WTC11 (cell line): Measurements from ENCODE around the gene NTNG2. TPM values are rescaled to one million over a fixed set of nuclear protein-coding genes. Genes with fewer than 3 reads are reported as not detected.

Experiments used
- ATAC-seq: fragments of 200-7000 bp; cut with Tn5 transposase; 2 replicates; pipeline ENCODE4 v1.10.0; 2021; ENCODE audit warnings: mild to moderate bottlenecking, moderate library complexity
- CTCF ChIA-PET: fragments of 300-600 bp; sonication (Branson Sonifier 250); formaldehyde crosslinking; loops from one replicate; lab custom pipeline; 2021; ENCODE audit warnings: antibody characterized with exemption; lab: Charles Lee
- POLR2A ChIA-PET: fragments of 350-600 bp; sonication (Branson Sonifier 250); formaldehyde crosslinking; loops from one replicate; lab custom pipeline; 2021; ENCODE audit warnings: antibody characterized with exemption; lab: Charles Lee
- DNase-seq: peaks from one replicate; pipeline ENCODE4 v3.0.0; 2021; ENCODE audit warnings: low spot score
- H3K27ac Mint-ChIP-seq: 2 replicates; pipeline ENCODE4 v1.8.0; 2021; ENCODE audit warnings: mixed read lengths
- H3K27me3 Mint-ChIP-seq: 2 replicates; pipeline ENCODE4 v1.8.0; 2021; ENCODE audit warnings: low read depth, mild to moderate bottlenecking, moderate library complexity, mixed read lengths
- H3K36me3 Mint-ChIP-seq: 2 replicates; pipeline ENCODE4 v1.8.0; 2021; ENCODE audit warnings: mixed read lengths
- H3K4me1 Mint-ChIP-seq: 2 replicates; pipeline ENCODE4 v1.8.0; 2022; ENCODE audit warnings: mixed read lengths
- H3K4me3 Mint-ChIP-seq: 2 replicates; pipeline ENCODE4 v1.8.0; 2021; ENCODE audit warnings: mild to moderate bottlenecking, moderate library complexity, mixed read lengths
- H3K9me3 Mint-ChIP-seq: 2 replicates; pipeline ENCODE4 v1.8.0; 2021; ENCODE audit warnings: mixed read lengths
- ATF1 ChIP-seq: sonication (generic); formaldehyde crosslinking; IDR thresholded peaks from 2 replicates; pipeline ENCODE4 v1.8.1; 2023; ENCODE audit warnings: mild to moderate bottlenecking, moderate library complexity, missing genetic modification reagents
- CBFB ChIP-seq: sonication (generic); formaldehyde crosslinking; IDR thresholded peaks from 2 replicates; pipeline ENCODE4 v1.8.1; 2022; ENCODE audit warnings: mild to moderate bottlenecking, low read depth, missing genetic modification reagents
- CREM ChIP-seq: sonication (generic); formaldehyde crosslinking; IDR thresholded peaks from 2 replicates; pipeline ENCODE4 v1.8.1; 2022; ENCODE audit warnings: mild to moderate bottlenecking, missing genetic modification reagents, moderate library complexity
- EMX1 ChIP-seq: fragments of 250-450 bp; sonication (Bioruptor Pico); IDR thresholded peaks from 2 replicates; pipeline ENCODE4 v1.8.0; 2021; ENCODE audit warnings: mild to moderate bottlenecking
- FOXK1 ChIP-seq: sonication (generic); formaldehyde crosslinking; IDR thresholded peaks from 2 replicates; pipeline ENCODE4 v1.8.0; 2022; ENCODE audit warnings: mild to moderate bottlenecking, moderate library complexity, missing genetic modification reagents
- HMGA2 ChIP-seq: fragments of 250-450 bp; sonication (Bioruptor Pico); IDR thresholded peaks from 2 replicates; pipeline ENCODE4 v1.4.0; 2021; ENCODE audit warnings: mild to moderate bottlenecking, moderate library complexity
- MLX ChIP-seq: sonication (generic); formaldehyde crosslinking; IDR thresholded peaks from 2 replicates; pipeline ENCODE4 v1.8.1; 2023; ENCODE audit warnings: mild to moderate bottlenecking, missing genetic modification reagents, moderate library complexity
- NFE2L1 ChIP-seq: sonication (generic); formaldehyde crosslinking; IDR thresholded peaks from 2 replicates; pipeline ENCODE4 v1.8.1; 2023; ENCODE audit warnings: missing genetic modification reagents
- NFYB ChIP-seq: sonication (generic); formaldehyde crosslinking; conservative IDR thresholded peaks from 2 replicates; pipeline ENCODE4 v1.8.0; 2022; ENCODE audit warnings: low read depth, missing genetic modification reagents
- OVOL2 ChIP-seq: fragments of 250-450 bp; sonication (Bioruptor Pico); IDR thresholded peaks from 2 replicates; pipeline ENCODE4 v1.9.0; 2021; ENCODE audit warnings: mild to moderate bottlenecking, borderline replicate concordance
- SMAD3 ChIP-seq: sonication (generic); formaldehyde crosslinking; IDR thresholded peaks from 2 replicates; pipeline ENCODE4 v1.8.0; 2022; ENCODE audit warnings: missing genetic modification reagents, mild to moderate bottlenecking, borderline replicate concordance
- SOX15 ChIP-seq: fragments of 250-450 bp; sonication (Bioruptor Pico); IDR thresholded peaks from 2 replicates; pipeline ENCODE4 v1.9.0; 2021; ENCODE audit warnings: mild to moderate bottlenecking
- STAT6 ChIP-seq: sonication (generic); formaldehyde crosslinking; conservative IDR thresholded peaks from 2 replicates; pipeline ENCODE4 v1.8.1; 2023; ENCODE audit warnings: mild to moderate bottlenecking, low read depth, missing genetic modification reagents, moderate library complexity
- ZBTB21 ChIP-seq: sonication (generic); formaldehyde crosslinking; IDR thresholded peaks from 2 replicates; pipeline ENCODE4 v1.8.1; 2023; ENCODE audit warnings: mild to moderate bottlenecking, missing genetic modification reagents, borderline replicate concordance
- ZNF138 ChIP-seq: sonication (generic); formaldehyde crosslinking; conservative IDR thresholded peaks from 2 replicates; pipeline ENCODE4 v1.8.1; 2022; ENCODE audit warnings: mild to moderate bottlenecking, moderate library complexity, missing genetic modification reagents
- ZNF219 ChIP-seq: sonication (generic); formaldehyde crosslinking; IDR thresholded peaks from 2 replicates; pipeline ENCODE4 v1.8.0; 2023; ENCODE audit warnings: missing genetic modification reagents, mild to moderate bottlenecking, borderline replicate concordance
- ZNF263 ChIP-seq: sonication (generic); formaldehyde crosslinking; IDR thresholded peaks from 2 replicates; pipeline ENCODE4 v1.8.1; 2022; ENCODE audit warnings: low read depth, mild to moderate bottlenecking, moderate library complexity, missing genetic modification reagents
- total RNA-seq: library from RNA; stranded (reverse); gene quantifications from 3 replicates; pipeline ENCODE4 v1.2.3, GENCODE V29; 2021
- TF ChIP-seq, protein P1 (sequence below): sonication (generic); formaldehyde crosslinking; IDR thresholded peaks from 2 replicates; pipeline ENCODE4 v1.8.0; 2023; ENCODE audit warnings: missing genetic modification reagents
- TF ChIP-seq, protein P2 (sequence below): sonication (generic); formaldehyde crosslinking; IDR thresholded peaks from 2 replicates; pipeline ENCODE4 v1.8.1; 2022; ENCODE audit warnings: low read depth, missing genetic modification reagents, borderline replicate concordance
- TF ChIP-seq, protein P3 (sequence below): sonication (generic); formaldehyde crosslinking; IDR thresholded peaks from 2 replicates; pipeline ENCODE4 v1.8.0; 2022; ENCODE audit warnings: mild to moderate bottlenecking, missing genetic modification reagents
- TF ChIP-seq, protein P4 (sequence below): sonication (generic); formaldehyde crosslinking; IDR thresholded peaks from 2 replicates; pipeline ENCODE4 v1.8.0; 2022; ENCODE audit warnings: missing genetic modification reagents
- TF ChIP-seq, protein P5 (sequence below): sonication (generic); formaldehyde crosslinking; IDR thresholded peaks from 2 replicates; pipeline ENCODE4 v1.8.1; 2023; ENCODE audit warnings: mild to moderate bottlenecking, moderate library complexity, missing genetic modification reagents
- TF ChIP-seq, protein P6 (sequence below): sonication (generic); formaldehyde crosslinking; IDR thresholded peaks from 2 replicates; pipeline ENCODE4 v1.8.1; 2022; ENCODE audit warnings: low read depth, mild to moderate bottlenecking, moderate library complexity, missing genetic modification reagents, borderline replicate concordance

NTNG2 gene
- total RNA-seq, 1 experiment from 2014 or later: 3.1 TPM

GRCh38 chr9:132146039-132146438 lies 15.8 kb upstream of the NTNG2 start (continued):
- TF ChIP-seq, protein P1, sequence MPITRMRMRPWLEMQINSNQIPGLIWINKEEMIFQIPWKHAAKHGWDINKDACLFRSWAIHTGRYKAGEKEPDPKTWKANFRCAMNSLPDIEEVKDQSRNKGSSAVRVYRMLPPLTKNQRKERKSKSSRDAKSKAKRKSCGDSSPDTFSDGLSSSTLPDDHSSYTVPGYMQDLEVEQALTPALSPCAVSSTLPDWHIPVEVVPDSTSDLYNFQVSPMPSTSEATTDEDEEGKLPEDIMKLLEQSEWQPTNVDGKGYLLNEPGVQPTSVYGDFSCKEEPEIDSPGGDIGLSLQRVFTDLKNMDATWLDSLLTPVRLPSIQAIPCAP (CRISPR knock-in tag): no peak
- TF ChIP-seq, protein P2, sequence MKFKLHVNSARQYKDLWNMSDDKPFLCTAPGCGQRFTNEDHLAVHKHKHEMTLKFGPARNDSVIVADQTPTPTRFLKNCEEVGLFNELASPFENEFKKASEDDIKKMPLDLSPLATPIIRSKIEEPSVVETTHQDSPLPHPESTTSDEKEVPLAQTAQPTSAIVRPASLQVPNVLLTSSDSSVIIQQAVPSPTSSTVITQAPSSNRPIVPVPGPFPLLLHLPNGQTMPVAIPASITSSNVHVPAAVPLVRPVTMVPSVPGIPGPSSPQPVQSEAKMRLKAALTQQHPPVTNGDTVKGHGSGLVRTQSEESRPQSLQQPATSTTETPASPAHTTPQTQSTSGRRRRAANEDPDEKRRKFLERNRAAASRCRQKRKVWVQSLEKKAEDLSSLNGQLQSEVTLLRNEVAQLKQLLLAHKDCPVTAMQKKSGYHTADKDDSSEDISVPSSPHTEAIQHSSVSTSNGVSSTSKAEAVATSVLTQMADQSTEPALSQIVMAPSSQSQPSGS (CRISPR knock-in tag): no peak
- TF ChIP-seq OVOL2: no peak
- no peak for TF ChIP-seq NFYB
- TF ChIP-seq CBFB: no peak
- TF ChIP-seq CREM: no peak
- no peak for TF ChIP-seq SOX15 (CRISPR knock-in tag)
- TF ChIP-seq ZNF219 (CRISPR knock-in tag): no peak
- TF ChIP-seq, protein P3, sequence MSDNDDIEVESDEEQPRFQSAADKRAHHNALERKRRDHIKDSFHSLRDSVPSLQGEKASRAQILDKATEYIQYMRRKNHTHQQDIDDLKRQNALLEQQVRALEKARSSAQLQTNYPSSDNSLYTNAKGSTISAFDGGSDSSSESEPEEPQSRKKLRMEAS: no peak
- no peak for TF ChIP-seq ATF1 (CRISPR knock-in tag)
- TF ChIP-seq, protein P4, sequence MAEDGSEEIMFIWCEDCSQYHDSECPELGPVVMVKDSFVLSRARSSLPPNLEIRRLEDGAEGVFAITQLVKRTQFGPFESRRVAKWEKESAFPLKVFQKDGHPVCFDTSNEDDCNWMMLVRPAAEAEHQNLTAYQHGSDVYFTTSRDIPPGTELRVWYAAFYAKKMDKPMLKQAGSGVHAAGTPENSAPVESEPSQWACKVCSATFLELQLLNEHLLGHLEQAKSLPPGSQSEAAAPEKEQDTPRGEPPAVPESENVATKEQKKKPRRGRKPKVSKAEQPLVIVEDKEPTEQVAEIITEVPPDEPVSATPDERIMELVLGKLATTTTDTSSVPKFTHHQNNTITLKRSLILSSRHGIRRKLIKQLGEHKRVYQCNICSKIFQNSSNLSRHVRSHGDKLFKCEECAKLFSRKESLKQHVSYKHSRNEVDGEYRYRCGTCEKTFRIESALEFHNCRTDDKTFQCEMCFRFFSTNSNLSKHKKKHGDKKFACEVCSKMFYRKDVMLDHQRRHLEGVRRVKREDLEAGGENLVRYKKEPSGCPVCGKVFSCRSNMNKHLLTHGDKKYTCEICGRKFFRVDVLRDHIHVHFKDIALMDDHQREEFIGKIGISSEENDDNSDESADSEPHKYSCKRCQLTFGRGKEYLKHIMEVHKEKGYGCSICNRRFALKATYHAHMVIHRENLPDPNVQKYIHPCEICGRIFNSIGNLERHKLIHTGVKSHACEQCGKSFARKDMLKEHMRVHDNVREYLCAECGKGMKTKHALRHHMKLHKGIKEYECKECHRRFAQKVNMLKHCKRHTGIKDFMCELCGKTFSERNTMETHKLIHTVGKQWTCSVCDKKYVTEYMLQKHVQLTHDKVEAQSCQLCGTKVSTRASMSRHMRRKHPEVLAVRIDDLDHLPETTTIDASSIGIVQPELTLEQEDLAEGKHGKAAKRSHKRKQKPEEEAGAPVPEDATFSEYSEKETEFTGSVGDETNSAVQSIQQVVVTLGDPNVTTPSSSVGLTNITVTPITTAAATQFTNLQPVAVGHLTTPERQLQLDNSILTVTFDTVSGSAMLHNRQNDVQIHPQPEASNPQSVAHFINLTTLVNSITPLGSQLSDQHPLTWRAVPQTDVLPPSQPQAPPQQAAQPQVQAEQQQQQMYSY (CRISPR knock-in tag): no peak
- no peak for TF ChIP-seq ZBTB21 (CRISPR knock-in tag)
- no peak for TF ChIP-seq FOXK1

- H3K36me3 Mint-ChIP-seq: no peaks in the 10 kb centered on the region
- ATAC-seq (no peak), DNase-seq (no peak)
- H3K4me3 Mint-ChIP-seq: no peak overlapping the region
- ChIA-PET CTCF (no interaction called here), POLR2A (no interaction called here)
- H3K9me3 Mint-ChIP-seq: peaks cover 3% of the 10 kb centered on the region; the same call in 1 of the 2 replicates
- TF ChIP-seq ZNF263 (CRISPR knock-in tag): no peak
- TF ChIP-seq STAT6 (CRISPR knock-in tag): no peak
- TF ChIP-seq ZNF138 (CRISPR knock-in tag): no peak
- no peak for TF ChIP-seq EMX1
- TF ChIP-seq CREM: no peak
- no peak for TF ChIP-seq NFYB
- no peak for TF ChIP-seq SMAD3 (CRISPR knock-in tag)
- no peak for TF ChIP-seq MLX
- TF ChIP-seq NFE2L1 (CRISPR knock-in tag): no peak
- TF ChIP-seq, protein P5, sequence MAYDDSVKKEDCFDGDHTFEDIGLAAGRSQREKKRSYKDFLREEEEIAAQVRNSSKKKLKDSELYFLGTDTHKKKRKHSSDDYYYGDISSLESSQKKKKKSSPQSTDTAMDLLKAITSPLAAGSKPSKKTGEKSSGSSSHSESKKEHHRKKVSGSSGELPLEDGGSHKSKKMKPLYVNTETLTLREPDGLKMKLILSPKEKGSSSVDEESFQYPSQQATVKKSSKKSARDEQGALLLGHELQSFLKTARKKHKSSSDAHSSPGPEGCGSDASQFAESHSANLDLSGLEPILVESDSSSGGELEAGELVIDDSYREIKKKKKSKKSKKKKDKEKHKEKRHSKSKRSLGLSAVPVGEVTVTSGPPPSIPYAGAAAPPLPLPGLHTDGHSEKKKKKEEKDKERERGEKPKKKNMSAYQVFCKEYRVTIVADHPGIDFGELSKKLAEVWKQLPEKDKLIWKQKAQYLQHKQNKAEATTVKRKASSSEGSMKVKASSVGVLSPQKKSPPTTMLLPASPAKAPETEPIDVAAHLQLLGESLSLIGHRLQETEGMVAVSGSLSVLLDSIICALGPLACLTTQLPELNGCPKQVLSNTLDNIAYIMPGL (CRISPR knock-in tag): no peak
- no peak for TF ChIP-seq ZBTB21 (CRISPR knock-in tag)
- TF ChIP-seq, protein P6, sequence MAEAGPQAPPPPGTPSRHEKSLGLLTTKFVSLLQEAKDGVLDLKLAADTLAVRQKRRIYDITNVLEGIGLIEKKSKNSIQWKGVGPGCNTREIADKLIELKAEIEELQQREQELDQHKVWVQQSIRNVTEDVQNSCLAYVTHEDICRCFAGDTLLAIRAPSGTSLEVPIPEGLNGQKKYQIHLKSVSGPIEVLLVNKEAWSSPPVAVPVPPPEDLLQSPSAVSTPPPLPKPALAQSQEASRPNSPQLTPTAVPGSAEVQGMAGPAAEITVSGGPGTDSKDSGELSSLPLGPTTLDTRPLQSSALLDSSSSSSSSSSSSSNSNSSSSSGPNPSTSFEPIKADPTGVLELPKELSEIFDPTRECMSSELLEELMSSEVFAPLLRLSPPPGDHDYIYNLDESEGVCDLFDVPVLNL (CRISPR knock-in tag): no peak
- TF ChIP-seq HMGA2 (CRISPR knock-in tag): no peak
- peaks cover 10% of the 10 kb centered on the region for H3K4me1 Mint-ChIP-seq
- H3K27ac Mint-ChIP-seq: no peak overlapping the region
- H3K27me3 Mint-ChIP-seq: peaks cover 3% of the 10 kb centered on the region
These were observed 15.3 kb upstream of the NTNG2 start for GRCh38 chr9:132146575-132146974.
